Upper lobe of right lung (tissue), 1 donor: ENCODE measurements around the gene PTPRK. TPM values are rescaled to one million over a fixed set of nuclear protein-coding genes. Genes with fewer than 3 reads are reported as not detected.

ENCODE experiments used
- ATAC-seq: fragments of 200-7000 bp; cut with Tn5 transposase; one replicate; pipeline ENCODE4 v1.9.1; 2020; ENCODE audit warnings: mild to moderate bottlenecking, moderate library complexity
- DNase-seq: peaks from one replicate; pipeline ENCODE4 v3.0.0-alpha.2; 2020
- H3K27ac ChIP-seq: fragments of 200-600 bp; one replicate; pipeline ENCODE4 v1.8.0; 2022
- H3K27me3 ChIP-seq: fragments of 200-600 bp; one replicate; pipeline ENCODE4 v1.8.0; 2022; ENCODE audit warnings: mild to moderate bottlenecking
- H3K36me3 ChIP-seq: fragments of 200-600 bp; one replicate; pipeline ENCODE4 v1.8.0; 2022
- H3K4me1 ChIP-seq: fragments of 200-600 bp; one replicate; pipeline ENCODE4 v1.8.0; 2022
- H3K4me3 ChIP-seq: fragments of 200-600 bp; one replicate; pipeline ENCODE4 v1.8.0; 2022; ENCODE audit warnings: mild to moderate bottlenecking
- H3K9me3 ChIP-seq: fragments of 200-600 bp; one replicate; pipeline ENCODE4 v1.8.0; 2022
- CTCF ChIP-seq: fragments of 200-600 bp; IDR thresholded peaks from one replicate; pipeline ENCODE4 v1.8.0; 2022; ENCODE audit warnings: antibody characterized with exemption
- intact Hi-C: fragments of 100-400 bp; cut with DNase I; formaldehyde crosslinking; loops from one replicate; pipeline ENCODE4 v1.11.0; 2022
- total RNA-seq: library from RNA; stranded (reverse); fragmentation: NEBNext Ultra II Directional; extraction: Animal tissue kit (Norgen Biotek cat#: 25700); gene quantifications from one replicate; pipeline ENCODE4 v1.2.1, GENCODE V29; 2021
- donor health status: DM: no; HTN: yes; CAD: no; lungs with severe emphysema.

The PTPRK gene
- total RNA-seq, 1 donor from 2014 or later = 64.6 TPM

GRCh38 chr6:128131036-128131435 lies 389.4 kb downstream of the PTPRK start:
- Histone ChIP-seq H3K27me3 (no peaks in the 10 kb centered on the region), H3K4me1 (no peaks in the 10 kb centered on the region), H3K36me3 (no peaks in the 10 kb centered on the region), H3K27ac (no peak overlapping the region), H3K9me3 (no peaks in the 10 kb centered on the region), H3K4me3 (no peak overlapping the region)
- intact Hi-C loops = no loop called here
- DNase-seq (no peak), ATAC-seq (no peak)
- no peak for TF ChIP-seq CTCF

- intact Hi-C loops = no loop called here
- no peak for TF ChIP-seq CTCF
- no peaks in the 10 kb centered on the region for H3K27me3 ChIP-seq
- no peaks in the 10 kb centered on the region for H3K9me3 ChIP-seq
- ATAC-seq (no peak), DNase-seq (no peak)
- H3K4me1 ChIP-seq = no peaks in the 10 kb centered on the region
- H3K36me3 ChIP-seq = no peaks in the 10 kb centered on the region
- H3K27ac ChIP-seq = no peak overlapping the region
- no peak overlapping the region for H3K4me3 ChIP-seq
Measured at GRCh38 chr6:128129679-128130078, 390.7 kb downstream of the PTPRK start.

- H3K27ac ChIP-seq = no peak overlapping the region
- TF ChIP-seq CTCF = no peak
- intact Hi-C loops = no loop called here
Measured at GRCh38 chr6:128127650-128128049, 392.7 kb downstream of the PTPRK start.

GRCh38 chr6:128124713-128125112 lies 395.7 kb downstream of the PTPRK start:
- DNase-seq = no peak
- H3K27ac ChIP-seq = no peak overlapping the region
- no peaks in the 10 kb centered on the region for H3K9me3 ChIP-seq
- no peak for TF ChIP-seq CTCF
- H3K27me3 ChIP-seq = no peaks in the 10 kb centered on the region
- no peaks in the 10 kb centered on the region for H3K4me1 ChIP-seq
- intact Hi-C loops = no loop called here
- H3K36me3 ChIP-seq = no peaks in the 10 kb centered on the region
- no peak overlapping the region for H3K4me3 ChIP-seq
- no peak for ATAC-seq

More at GRCh38 chr6:128127650-128128049, 392.7 kb downstream of the PTPRK start:
- ATAC-seq (no peak), DNase-seq (no peak)
- no peaks in the 10 kb centered on the region for H3K27me3 ChIP-seq
- no peaks in the 10 kb centered on the region for H3K9me3 ChIP-seq
- H3K4me3 ChIP-seq = no peak overlapping the region
- no peaks in the 10 kb centered on the region for H3K36me3 ChIP-seq
- no peaks in the 10 kb centered on the region for H3K4me1 ChIP-seq

- intact Hi-C loops = no loop called here
- H3K4me1 ChIP-seq = no peaks in the 10 kb centered on the region
Measured at GRCh38 chr6:128121610-128122009, 398.8 kb downstream of the PTPRK start.

More at GRCh38 chr6:128121610-128122009, 398.8 kb downstream of the PTPRK start:
- Histone ChIP-seq H3K9me3 (no peaks in the 10 kb centered on the region), H3K27ac (no peak overlapping the region), H3K27me3 (no peaks in the 10 kb centered on the region), H3K4me3 (no peak overlapping the region), H3K36me3 (no peaks in the 10 kb centered on the region)
- no peak for TF ChIP-seq CTCF
- DNase-seq = no peak
- no peak for ATAC-seq
